AG04450 (cell line): ENCODE results near the gene ITGB3. TPM values are rescaled to one million over a fixed set of nuclear protein-coding genes. Genes with fewer than 3 reads are reported as not detected.
"Not testable (repeated sequence)": the region's sequence is repeated elsewhere in the genome, so short reads cannot be mapped to it uniquely, and the experiment has no call there.

Source experiments
- CTCF ChIA-PET: fragments of 300-600, 350-600 bp; formaldehyde crosslinking; extraction: SDS; loops from one replicate; lab custom pipeline; 2022; ENCODE audit warnings: antibody characterized with exemption, inconsistent platforms; lab: Charles Lee
- POLR2A ChIA-PET: fragments of 350-600 bp; formaldehyde crosslinking; extraction: SDS; loops from one replicate; lab custom pipeline; 2021; ENCODE audit warnings: antibody characterized with exemption, inconsistent platforms; lab: Yijun Ruan, JAX
- DNase-seq: peaks from one replicate; pipeline ENCODE4 v3.0.0-alpha.2; 2011; ENCODE audit warnings: low read depth, low spot score
- H3K27ac ChIP-seq: one replicate; pipeline ENCODE4 v1.5.1; 2012; ENCODE audit warnings: low read depth, low read length, control low read depth
- H3K27me3 ChIP-seq: one replicate; pipeline ENCODE4 v1.6.0; 2012; ENCODE audit warnings: low read length; ENCODE audit not compliant: control insufficient read depth, insufficient read depth
- H3K4me3 ChIP-seq: 2 replicates; pipeline ENCODE4 v1.5.1; 2011; ENCODE audit warnings: mild to moderate bottlenecking, low read depth, low read length, control low read depth
- H3K9me3 ChIP-seq: 2 replicates; pipeline ENCODE4 v1.5.1; 2012; ENCODE audit warnings: low read length; ENCODE audit not compliant: control insufficient read depth, insufficient read depth
- polyA plus RNA-seq: library from polyadenylated mRNA; depleted of rRNA; stranded (reverse); fragments of >200 nt; gene quantifications from 2 replicates; pipeline ENCODE4 v1.2.3, GENCODE V29; 2011
- TF ChIP-seq, protein P1 (sequence below): IDR thresholded peaks from 2 replicates; pipeline ENCODE4 v1.5.1; 2011; ENCODE audit warnings: low read depth, low read length, control low read depth, inconsistent platforms

ITGB3 gene
- polyA plus RNA-seq, 1 experiment, result 26.2 TPM

DNA sequence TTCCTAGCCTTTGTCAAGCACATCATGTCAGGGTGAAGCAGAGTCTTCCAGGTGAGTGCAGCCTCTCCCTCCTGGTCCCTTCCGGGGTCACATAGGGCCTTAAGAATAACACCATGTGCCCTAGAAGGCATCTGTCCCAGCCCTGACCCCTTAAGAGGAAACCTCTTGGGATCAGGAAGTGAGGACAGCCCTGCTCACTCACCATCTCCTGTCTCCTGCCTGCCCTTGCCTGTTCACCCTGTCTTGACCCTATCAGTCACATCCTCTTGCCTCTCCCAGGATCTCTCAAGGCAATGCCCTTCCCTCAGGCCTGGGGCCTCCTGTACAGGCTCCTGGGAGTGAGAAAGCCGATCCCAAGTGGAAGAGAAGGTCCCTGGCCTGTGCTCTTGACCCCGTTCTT, 30.6 kb upstream of the ITGB3 start:
- Histone ChIP-seq H3K9me3 (no peaks in the 10 kb centered on the region), H3K27me3 (no peaks in the 10 kb centered on the region), H3K4me3 (no peak overlapping the region), H3K27ac (no peak overlapping the region)
- CTCF ChIA-PET, result no interaction called here
- TF ChIP-seq, protein P1, sequence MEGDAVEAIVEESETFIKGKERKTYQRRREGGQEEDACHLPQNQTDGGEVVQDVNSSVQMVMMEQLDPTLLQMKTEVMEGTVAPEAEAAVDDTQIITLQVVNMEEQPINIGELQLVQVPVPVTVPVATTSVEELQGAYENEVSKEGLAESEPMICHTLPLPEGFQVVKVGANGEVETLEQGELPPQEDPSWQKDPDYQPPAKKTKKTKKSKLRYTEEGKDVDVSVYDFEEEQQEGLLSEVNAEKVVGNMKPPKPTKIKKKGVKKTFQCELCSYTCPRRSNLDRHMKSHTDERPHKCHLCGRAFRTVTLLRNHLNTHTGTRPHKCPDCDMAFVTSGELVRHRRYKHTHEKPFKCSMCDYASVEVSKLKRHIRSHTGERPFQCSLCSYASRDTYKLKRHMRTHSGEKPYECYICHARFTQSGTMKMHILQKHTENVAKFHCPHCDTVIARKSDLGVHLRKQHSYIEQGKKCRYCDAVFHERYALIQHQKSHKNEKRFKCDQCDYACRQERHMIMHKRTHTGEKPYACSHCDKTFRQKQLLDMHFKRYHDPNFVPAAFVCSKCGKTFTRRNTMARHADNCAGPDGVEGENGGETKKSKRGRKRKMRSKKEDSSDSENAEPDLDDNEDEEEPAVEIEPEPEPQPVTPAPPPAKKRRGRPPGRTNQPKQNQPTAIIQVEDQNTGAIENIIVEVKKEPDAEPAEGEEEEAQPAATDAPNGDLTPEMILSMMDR, result no peak
- DNase-seq, result no peak
- POLR2A ChIA-PET, result no interaction called here

DNA sequence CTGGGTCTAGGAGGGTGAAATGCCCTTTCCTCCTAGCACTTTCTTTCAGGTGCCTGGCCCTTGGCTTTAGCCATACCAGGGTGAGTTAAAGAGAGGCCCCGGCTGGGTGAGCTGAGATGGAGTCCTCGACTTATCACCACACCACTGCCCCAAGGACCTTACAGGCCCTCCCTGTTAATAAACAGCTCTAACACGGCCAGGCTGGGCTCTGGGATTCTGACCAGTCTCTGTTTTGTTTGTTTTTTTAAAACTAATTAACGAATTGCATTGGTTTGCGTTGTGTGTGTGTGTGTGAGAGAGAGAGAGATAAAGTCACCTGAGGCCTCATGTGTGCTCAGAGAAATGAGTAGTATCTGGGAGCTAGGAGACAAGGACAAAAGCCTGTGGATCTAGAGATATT, 30.2 kb upstream of the ITGB3 start:
- ChIA-PET CTCF (no interaction called here), POLR2A (no interaction called here)
- DNase-seq, result no peak
- TF ChIP-seq, protein P1, result no peak
- Histone ChIP-seq H3K27me3 (no peaks in the 10 kb centered on the region), H3K4me3 (no peak overlapping the region), H3K27ac (no peak overlapping the region), H3K9me3 (no peaks in the 10 kb centered on the region)

DNA sequence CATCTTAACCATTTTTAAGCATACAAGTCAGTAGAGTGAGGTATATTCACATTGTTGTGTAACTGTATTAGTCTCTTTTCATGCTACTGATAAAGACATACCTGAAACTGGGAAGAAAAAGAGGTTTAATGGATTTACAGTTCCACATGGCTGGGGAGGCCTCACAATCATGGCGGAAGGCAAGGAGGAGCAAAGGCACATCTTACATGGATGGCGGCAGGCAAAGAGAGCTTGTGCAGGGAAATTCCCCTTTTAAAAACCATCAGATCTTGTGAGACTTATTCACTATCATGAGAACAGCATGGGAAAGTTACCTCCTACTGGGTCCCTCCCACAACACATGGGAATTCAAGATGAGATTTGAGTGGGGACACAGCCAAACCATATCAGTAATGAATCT, 29.6 kb upstream of the ITGB3 start:
- CTCF ChIA-PET, H3K9me3 ChIP-seq, DNase-seq, H3K27me3 ChIP-seq, POLR2A ChIA-PET, H3K4me3 ChIP-seq, H3K27ac ChIP-seq: not testable (repeated sequence)

DNA sequence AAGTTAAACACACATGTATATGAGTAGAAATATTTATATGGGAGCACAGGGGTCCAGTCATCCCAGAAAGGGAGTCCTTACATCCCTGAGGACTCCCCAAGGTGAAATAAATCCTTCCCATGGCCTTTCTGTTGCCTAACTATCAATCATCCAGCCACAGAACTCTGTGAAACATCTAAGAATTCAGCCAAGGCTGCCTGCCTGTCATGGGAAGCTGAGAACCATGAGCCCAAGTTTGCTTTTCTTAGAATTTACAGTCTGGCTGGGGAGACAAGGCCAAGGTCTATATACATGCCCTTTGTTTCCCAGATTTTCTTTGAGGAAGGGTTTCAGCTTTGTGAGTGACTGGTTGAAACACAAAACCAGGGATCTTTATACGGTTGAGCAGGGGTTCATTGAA, 28.7 kb upstream of the ITGB3 start:
- no peak overlapping the region for H3K4me3 ChIP-seq
- H3K27ac ChIP-seq, result peak overlapping the region; percentile 79
- CTCF ChIA-PET, result interaction anchor here (0.7 to 1.1 kb wide), 3 partner anchors 63 to 391 kb away, joined by 4 to 6 read pairs (median 6); no protein-coding TSS in a partner anchor
- POLR2A ChIA-PET, result no interaction called here
- DNase-seq, result no peak
- H3K27me3 ChIP-seq, result no peaks in the 10 kb centered on the region
- no peaks in the 10 kb centered on the region for H3K9me3 ChIP-seq
- TF ChIP-seq, protein P1, result no peak

DNA sequence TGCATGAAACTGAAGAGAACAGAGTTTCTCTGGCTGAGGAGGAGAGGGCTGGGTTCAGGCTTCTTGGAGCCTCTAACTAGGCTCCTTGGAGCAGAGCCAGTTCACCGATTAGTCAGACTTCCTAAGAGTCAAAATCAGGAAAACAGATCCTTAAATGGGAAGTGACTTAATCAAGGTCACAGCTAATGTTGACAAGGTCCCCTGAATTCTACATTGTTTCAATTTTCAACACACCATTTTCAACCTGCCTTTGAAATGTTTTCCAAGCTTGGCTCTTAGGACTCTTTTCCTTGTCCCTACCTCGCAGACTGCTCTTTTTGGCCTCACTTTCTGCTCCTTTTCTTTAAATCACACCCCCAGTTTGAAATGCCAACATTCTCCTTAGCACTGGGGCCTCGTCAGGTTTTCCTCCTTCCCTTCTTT, 28.2 kb upstream of the ITGB3 start:
- Histone ChIP-seq H3K4me3 (no peak overlapping the region), H3K27me3 (no peaks in the 10 kb centered on the region), H3K27ac (peak overlapping the region; percentile 79), H3K9me3 (no peaks in the 10 kb centered on the region)
- POLR2A ChIA-PET, result no interaction called here
- CTCF ChIA-PET, result interaction anchor here (0.7 to 1.1 kb wide), 3 partner anchors 62 to 390 kb away, joined by 4 to 6 read pairs (median 6); no protein-coding TSS in a partner anchor
- TF ChIP-seq, protein P1, result no peak
- peak; percentile 68 for DNase-seq
